Sigmoid colon (tissue), 4 donors: ENCODE data around the gene RECK.

Experiments
- POLR2A ChIP-seq, 2 donors: fragments of 450-650 bp; IDR thresholded peaks; one replicate each; pipeline ENCODE4 v1.6.1; 2016; ENCODE audit warnings: antibody characterized with exemption in 2 of 2, mild to moderate bottlenecking in 2 of 2, moderate library complexity in 2 of 2
- POLR2AphosphoS5 ChIP-seq, 4 donors: sonication (generic); formaldehyde crosslinking; IDR thresholded peaks; one replicate each; pipeline ENCODE4 v1.6.1; 2017; ENCODE audit warnings: antibody characterized with exemption in 4 of 4

- TF ChIP-seq POLR2AphosphoS5 (IDR thresholded peaks at IDR 0.05) = peak in 1 of 4 donors; percentile 60
- no peak for TF ChIP-seq POLR2A (IDR thresholded peaks at IDR 0.05)
These were observed 38.3 kb downstream of the RECK start for GRCh38 chr9:36074870-36075532.
